GM12874 (cell line): ENCODE results near the gene EFCAB14.

Experiments
- CTCF ChIP-seq: IDR thresholded peaks from 2 replicates; pipeline ENCODE4 v1.5.1; 2011; ENCODE audit warnings: low read depth, mild to moderate bottlenecking, control low read depth, low read length, moderate library complexity; ENCODE audit not compliant: insufficient read depth

EFCAB14 gene

GRCh38 chr1:46687093-46687659 is 31.7 kb downstream of the EFCAB14 start:
- no peak for TF ChIP-seq CTCF

DNA sequence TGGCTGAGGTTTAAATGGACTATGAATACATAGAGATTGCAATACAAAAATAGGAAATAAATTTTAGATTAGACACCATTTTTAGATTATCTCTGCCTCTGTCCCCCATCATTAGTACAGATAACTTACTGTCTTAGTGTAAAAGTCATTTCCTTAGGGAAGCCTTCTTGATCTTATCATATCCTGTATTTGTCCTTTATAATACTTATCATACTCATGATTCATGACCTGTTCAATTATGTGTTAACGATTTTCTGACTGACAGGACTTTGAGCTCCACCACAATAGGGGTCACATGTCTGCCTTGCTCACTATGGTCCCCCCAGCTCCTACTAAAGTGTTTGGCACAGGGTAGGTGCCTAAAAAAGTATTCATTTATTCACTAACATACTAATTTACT is 32.7 kb downstream of the EFCAB14 start:
- no peak for TF ChIP-seq CTCF

DNA sequence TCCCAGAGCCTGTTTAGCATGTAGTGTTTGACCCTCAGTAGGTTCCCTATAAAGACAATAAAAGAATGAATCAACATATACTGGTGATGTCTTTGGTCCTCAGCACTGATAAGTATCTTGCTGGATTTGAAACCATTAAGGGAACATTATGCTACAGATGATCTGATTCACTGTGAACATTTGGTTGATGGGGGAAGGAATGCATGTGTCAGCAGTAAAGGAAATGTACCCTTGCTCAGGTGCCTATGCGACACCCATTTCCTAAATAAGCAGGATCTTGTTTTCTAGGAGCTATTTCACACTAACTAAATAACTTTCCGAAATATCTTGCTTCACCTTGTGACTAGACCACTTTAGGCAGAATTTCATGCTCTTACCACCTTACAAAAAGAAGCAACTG is 34.2 kb downstream of the EFCAB14 start:
- TF ChIP-seq CTCF: no peak

GRCh38 chr1:46682064-46682463 is 36.9 kb downstream of the EFCAB14 start:
- TF ChIP-seq CTCF: no peak

DNA sequence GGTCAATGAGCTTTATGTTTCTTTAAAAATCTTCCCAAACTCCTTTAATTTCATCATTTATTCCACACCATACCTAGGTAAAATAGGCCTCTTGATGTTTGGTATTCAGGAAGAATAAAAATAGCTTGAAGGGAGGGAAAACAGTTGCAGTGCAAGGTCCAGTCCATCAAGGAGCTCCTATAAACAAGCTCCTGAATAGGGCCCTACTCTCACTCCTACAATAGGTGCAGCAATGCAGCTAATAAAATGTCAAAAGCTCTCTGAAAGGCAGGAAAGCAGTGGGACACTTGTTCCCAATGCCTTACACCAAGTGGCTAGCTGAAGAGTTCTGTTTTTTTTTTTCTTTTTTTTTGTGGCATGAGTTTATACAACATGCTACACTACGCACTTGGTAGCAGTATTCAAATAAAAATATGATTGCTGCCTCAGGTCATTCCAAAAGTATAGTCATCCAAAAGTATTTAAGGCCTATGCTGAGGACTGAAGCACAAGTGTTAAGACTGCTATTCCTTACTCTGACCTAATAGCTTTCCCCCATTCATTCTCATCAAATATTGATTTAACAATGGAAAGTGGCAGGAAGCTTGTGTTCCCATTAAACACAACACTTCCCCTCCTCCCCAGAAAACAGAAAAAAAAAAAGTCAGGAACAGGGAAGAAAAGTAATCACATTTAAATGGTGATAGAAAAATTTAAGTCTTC is 37.4 kb downstream of the EFCAB14 start:
- TF ChIP-seq CTCF: no peak

DNA sequence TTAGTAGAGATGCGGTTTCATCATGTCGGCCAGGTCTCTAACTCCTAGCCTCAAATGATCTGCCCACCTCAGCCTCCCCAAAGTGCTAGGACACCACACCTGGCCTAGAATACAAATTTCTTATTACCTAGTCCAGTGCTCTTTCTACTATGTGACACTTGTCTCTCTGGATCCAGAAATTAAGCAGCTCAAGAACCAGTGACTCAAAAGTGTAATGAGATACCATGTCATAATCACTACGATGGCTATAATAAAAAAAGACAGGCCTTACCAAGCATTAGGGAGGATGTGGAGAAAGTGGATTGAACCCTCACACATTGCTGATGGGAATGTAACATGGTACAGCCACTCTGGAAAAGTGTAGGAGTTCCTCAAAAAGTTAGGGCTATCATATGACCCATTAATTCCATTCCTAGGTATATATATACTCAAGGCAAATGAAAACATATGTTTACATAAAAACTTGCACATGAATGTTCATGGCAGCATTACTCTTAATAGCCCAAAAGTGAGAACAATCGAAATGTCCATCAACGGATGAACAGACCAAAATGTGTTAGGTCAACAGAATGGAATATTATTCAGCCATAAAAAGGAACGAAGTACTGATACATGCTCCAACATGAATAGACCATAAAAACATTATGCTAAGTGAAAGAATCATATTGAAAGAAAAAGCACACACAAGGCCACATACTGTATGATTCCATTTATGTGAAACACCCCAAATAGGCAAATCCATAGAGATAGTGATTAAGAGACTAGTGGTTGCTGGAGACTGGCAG is 38.9 kb downstream of the EFCAB14 start:
- TF ChIP-seq CTCF: no peak

GRCh38 chr1:46677339-46677738 is 41.6 kb downstream of the EFCAB14 start:
- TF ChIP-seq CTCF: no peak
